ENCODE measurements around the gene CPE.

CPE gene

DNA sequence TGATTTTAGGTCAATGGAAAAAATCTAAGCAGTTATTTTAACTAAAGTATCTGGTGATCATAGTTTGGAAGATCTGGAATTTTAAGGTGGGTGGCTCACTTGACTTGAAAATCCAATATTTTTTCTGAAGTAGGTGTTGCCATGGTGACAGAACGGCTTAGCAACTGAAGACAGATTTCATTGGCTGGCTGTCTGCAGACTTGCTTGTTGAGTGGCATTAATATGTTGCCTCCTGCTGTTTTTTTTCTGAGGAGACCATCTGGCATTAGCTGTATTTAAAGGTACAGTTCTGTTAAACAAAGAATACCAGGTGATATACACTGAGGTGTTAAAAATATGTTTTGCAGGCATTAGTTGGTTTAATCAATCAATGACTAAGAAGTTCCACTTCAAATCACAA lies 19.8 kb downstream of the CPE start:
- no peak for TF ChIP-seq CTCF (conservative IDR thresholded peaks at IDR 0.05; ENCODE audit: control insufficient read depth, insufficient read depth, low read depth, low read length)
- peak; percentile 54 for DNase-seq (ENCODE audit: low read depth)
- H3K4me3 ChIP-seq (ENCODE audit: control insufficient read depth, low read depth, low read length) = no peak overlapping the region

DNA sequence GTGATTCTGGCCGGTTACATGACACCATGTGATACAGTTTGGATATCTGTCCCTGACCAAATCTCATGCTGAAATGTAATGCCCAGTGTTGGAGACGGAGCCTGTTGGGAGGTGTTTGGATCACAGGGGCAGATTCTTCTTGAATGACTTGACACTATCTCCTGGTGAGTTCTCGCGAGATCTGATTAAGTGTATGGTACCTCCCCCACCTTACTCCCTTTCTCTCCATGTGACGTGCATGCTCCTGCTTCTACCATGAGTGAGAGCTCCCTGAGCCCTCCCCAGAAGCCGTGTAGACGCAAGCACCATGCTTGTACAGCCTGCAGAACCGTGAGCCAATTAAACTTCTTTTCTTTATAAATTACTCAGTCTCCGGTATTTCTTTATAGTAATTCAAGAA lies 23.6 kb downstream of the CPE start:
- H3K4me3 ChIP-seq (ENCODE audit: control insufficient read depth, low read depth, low read length) = no peak overlapping the region

DNA sequence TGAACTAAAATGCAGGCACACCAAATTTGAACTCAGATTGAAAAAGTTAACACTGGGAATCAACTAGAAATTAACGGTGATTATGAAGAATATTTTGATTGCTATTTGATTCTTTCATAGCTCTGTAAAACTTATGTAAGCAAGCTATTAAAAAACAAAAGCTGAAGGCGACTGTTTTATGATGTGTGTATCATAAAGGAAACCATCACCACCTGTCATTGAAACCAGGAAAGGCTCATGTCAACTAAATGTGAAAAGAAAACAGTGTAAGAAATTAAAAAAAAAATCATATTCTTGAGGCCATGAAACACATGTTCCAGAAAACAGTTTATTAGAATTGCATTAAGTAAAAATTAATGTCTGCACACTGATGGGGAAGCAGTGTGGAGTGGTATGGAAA lies 24.2 kb downstream of the CPE start:
- DNase-seq (ENCODE audit: low read depth) = no peak
- no peak overlapping the region for H3K4me3 ChIP-seq (ENCODE audit: control insufficient read depth, low read depth, low read length)
- TF ChIP-seq CTCF (conservative IDR thresholded peaks at IDR 0.05; ENCODE audit: control insufficient read depth, insufficient read depth, low read depth, low read length) = no peak

More for the DNA sequence above, 23.6 kb downstream of the CPE start:
- no peak for DNase-seq (ENCODE audit: low read depth)
- no peak for TF ChIP-seq CTCF (conservative IDR thresholded peaks at IDR 0.05; ENCODE audit: control insufficient read depth, insufficient read depth, low read depth, low read length)

DNA sequence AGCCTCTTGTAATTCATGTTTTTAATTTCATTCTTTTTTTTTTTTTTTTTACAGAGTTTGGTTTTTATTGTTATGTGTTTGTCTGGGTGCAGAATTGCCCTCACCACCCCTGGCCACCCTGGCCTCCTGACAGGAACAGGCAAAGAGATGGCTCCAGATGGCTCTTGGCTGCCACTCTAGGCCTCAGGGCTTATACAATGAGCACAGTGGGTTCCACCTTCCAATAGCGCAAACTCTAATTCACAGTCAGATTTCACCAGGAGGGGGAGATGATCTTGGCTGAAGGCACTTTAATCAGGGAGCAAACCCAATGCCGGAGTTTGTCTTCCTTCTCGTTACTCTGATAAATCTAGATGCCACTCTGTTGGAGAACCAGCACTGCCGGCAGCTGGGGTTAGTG lies 24.8 kb downstream of the CPE start:
- H3K4me3 ChIP-seq (ENCODE audit: control insufficient read depth, low read depth, low read length) = no peak overlapping the region
- TF ChIP-seq CTCF (conservative IDR thresholded peaks at IDR 0.05; ENCODE audit: control insufficient read depth, insufficient read depth, low read depth, low read length) = no peak
- DNase-seq (ENCODE audit: low read depth) = no peak

DNA sequence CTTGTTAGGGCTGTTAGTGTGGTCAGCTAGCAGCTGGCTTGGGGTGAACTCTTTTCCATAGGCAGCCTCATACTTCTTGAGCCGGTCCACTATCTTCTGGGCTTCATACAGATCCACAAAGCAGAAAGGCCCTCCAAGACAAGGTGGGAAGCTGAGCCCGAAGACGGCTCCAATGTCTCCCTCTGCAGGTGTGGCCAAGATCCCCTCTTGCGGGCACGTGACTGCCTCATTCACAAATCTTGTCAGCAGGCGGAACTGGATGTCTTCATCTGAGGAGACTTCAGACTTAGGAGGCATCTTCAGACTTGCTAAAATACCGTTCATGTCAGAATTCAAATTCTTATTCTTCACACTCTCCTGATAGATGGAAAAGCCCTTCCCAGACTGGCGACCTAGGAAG lies 25.3 kb downstream of the CPE start:
- TF ChIP-seq CTCF (conservative IDR thresholded peaks at IDR 0.05; ENCODE audit: control insufficient read depth, insufficient read depth, low read depth, low read length) = no peak
- no peak for DNase-seq (ENCODE audit: low read depth)
- no peak overlapping the region for H3K4me3 ChIP-seq (ENCODE audit: control insufficient read depth, low read depth, low read length)

- no peak for DNase-seq (ENCODE audit: low read depth)
- no peak for TF ChIP-seq CTCF (conservative IDR thresholded peaks at IDR 0.05; ENCODE audit: control insufficient read depth, insufficient read depth, low read depth, low read length)
- H3K4me3 ChIP-seq (ENCODE audit: control insufficient read depth, low read depth, low read length) = no peak overlapping the region
These were observed 25.9 kb downstream of the CPE start for GRCh38 chr4:165404696-165405095.

- H3K4me3 ChIP-seq (ENCODE audit: control insufficient read depth, low read depth, low read length) = no peak overlapping the region
- no peak for DNase-seq (ENCODE audit: low read depth)
- TF ChIP-seq CTCF (conservative IDR thresholded peaks at IDR 0.05; ENCODE audit: control insufficient read depth, insufficient read depth, low read depth, low read length) = no peak
These were observed 31.4 kb downstream of the CPE start for GRCh38 chr4:165410214-165410613.

Measured in fibroblast of mammary gland (primary cell).